ENCODE data around the gene PCDHB16. TPM values are rescaled to one million over a fixed set of nuclear protein-coding genes. Genes with fewer than 3 reads are reported as not detected.

The PCDHB16 gene
- total and polyA plus RNA-seq, 4 donors, result 0.09 to 0.31 (median 0.15) TPM

DNA sequence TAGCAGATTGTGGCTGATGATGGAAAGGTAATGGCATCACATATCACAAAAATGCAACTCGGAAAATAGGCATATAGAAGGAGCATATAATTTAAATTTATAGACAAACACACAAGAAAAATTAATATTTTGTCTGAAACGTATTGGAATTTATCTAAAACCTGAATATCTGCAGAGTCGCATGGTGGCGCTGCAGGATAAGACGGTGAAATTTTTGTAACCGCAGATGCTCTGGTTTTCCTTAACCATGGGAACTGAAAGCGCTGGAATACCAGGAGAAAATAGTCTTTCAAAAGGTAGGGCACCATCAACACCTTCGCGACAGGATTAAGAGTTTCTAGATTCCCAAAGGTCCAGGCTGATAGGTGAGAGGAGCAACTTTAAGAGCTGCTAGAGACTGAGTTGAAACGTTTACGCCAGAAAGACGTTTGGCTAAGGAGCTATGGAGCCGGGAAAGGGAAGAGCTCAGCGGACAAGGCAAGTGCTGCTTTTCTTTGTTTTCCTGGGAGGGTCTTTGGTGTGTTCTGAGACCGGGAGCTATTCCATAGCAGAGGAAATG lies 52.0 kb downstream of the PCDHB16 start:
- WGBS, result 8% methylated on average over 15 of the region's 15 CpGs
- Histone ChIP-seq H3K4me3 (ENCODE audit: low read depth in 1 of 3, low read length in 3 of 3) (peak overlapping the region; percentile 2 to 67 (median 28)), H3K27ac (ENCODE audit: low read depth in 1 of 2, low read length in 2 of 2) (no peak overlapping the region), H3K9ac (ENCODE audit: low read depth in 1 of 2, low read length in 2 of 2) (no peak overlapping the region), H3K9me3 (ENCODE audit: control insufficient read depth in 4 of 4, low read length in 3 of 4) (peaks cover 30 to 74% (median 47%) of the 10 kb centered on the region in 4 donors), H3K27me3 (ENCODE audit: control insufficient read depth in 4 of 4, insufficient read depth in 4 of 4, low read length in 3 of 4) (peaks cover 0 to 3% (median 1%) of the 10 kb centered on the region in 4 donors), H3K36me3 (ENCODE audit: control insufficient read depth in 4 of 4, insufficient read depth in 3 of 4, low read depth in 1 of 4, low read length in 3 of 4) (no peaks in the 10 kb centered on the region), H3K4me1 (ENCODE audit: control insufficient read depth in 4 of 4, insufficient read depth in 4 of 4, low read length in 3 of 4) (no peaks in the 10 kb centered on the region)
- no peak for DNase-seq (ENCODE audit: low spot score)
- TF ChIP-seq FOXA2 (IDR thresholded peaks at IDR 0.05), result no peak
- TF ChIP-seq NR2F2 (IDR thresholded peaks at IDR 0.05), result no peak
- no peak for TF ChIP-seq HNF4G (IDR thresholded peaks at IDR 0.05)
- TF ChIP-seq, protein P1, sequence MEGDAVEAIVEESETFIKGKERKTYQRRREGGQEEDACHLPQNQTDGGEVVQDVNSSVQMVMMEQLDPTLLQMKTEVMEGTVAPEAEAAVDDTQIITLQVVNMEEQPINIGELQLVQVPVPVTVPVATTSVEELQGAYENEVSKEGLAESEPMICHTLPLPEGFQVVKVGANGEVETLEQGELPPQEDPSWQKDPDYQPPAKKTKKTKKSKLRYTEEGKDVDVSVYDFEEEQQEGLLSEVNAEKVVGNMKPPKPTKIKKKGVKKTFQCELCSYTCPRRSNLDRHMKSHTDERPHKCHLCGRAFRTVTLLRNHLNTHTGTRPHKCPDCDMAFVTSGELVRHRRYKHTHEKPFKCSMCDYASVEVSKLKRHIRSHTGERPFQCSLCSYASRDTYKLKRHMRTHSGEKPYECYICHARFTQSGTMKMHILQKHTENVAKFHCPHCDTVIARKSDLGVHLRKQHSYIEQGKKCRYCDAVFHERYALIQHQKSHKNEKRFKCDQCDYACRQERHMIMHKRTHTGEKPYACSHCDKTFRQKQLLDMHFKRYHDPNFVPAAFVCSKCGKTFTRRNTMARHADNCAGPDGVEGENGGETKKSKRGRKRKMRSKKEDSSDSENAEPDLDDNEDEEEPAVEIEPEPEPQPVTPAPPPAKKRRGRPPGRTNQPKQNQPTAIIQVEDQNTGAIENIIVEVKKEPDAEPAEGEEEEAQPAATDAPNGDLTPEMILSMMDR (IDR thresholded peaks at IDR 0.05; ENCODE audit: low read depth, low read length, missing input control), result no peak
- no peak for TF ChIP-seq FOXA1 (IDR thresholded peaks at IDR 0.05)
- TF ChIP-seq HNF4A (conservative IDR thresholded peaks at IDR 0.05), result no peak
- TF ChIP-seq, protein P2, sequence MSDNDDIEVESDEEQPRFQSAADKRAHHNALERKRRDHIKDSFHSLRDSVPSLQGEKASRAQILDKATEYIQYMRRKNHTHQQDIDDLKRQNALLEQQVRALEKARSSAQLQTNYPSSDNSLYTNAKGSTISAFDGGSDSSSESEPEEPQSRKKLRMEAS (IDR thresholded peaks at IDR 0.05), result no peak
- no peak for TF ChIP-seq JUND (IDR thresholded peaks at IDR 0.05)
- TF ChIP-seq GABPA (IDR thresholded peaks at IDR 0.05 in 1 of 2, conservative IDR thresholded peaks at IDR 0.05 in 1 of 2), result no peak
- TF ChIP-seq, protein P3, sequence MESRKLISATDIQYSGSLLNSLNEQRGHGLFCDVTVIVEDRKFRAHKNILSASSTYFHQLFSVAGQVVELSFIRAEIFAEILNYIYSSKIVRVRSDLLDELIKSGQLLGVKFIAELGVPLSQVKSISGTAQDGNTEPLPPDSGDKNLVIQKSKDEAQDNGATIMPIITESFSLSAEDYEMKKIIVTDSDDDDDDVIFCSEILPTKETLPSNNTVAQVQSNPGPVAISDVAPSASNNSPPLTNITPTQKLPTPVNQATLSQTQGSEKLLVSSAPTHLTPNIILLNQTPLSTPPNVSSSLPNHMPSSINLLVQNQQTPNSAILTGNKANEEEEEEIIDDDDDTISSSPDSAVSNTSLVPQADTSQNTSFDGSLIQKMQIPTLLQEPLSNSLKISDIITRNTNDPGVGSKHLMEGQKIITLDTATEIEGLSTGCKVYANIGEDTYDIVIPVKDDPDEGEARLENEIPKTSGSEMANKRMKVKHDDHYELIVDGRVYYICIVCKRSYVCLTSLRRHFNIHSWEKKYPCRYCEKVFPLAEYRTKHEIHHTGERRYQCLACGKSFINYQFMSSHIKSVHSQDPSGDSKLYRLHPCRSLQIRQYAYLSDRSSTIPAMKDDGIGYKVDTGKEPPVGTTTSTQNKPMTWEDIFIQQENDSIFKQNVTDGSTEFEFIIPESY (IDR thresholded peaks at IDR 0.05), result no peak
- TF ChIP-seq RXRA (IDR thresholded peaks at IDR 0.05), result no peak
- TF ChIP-seq, protein P4, sequence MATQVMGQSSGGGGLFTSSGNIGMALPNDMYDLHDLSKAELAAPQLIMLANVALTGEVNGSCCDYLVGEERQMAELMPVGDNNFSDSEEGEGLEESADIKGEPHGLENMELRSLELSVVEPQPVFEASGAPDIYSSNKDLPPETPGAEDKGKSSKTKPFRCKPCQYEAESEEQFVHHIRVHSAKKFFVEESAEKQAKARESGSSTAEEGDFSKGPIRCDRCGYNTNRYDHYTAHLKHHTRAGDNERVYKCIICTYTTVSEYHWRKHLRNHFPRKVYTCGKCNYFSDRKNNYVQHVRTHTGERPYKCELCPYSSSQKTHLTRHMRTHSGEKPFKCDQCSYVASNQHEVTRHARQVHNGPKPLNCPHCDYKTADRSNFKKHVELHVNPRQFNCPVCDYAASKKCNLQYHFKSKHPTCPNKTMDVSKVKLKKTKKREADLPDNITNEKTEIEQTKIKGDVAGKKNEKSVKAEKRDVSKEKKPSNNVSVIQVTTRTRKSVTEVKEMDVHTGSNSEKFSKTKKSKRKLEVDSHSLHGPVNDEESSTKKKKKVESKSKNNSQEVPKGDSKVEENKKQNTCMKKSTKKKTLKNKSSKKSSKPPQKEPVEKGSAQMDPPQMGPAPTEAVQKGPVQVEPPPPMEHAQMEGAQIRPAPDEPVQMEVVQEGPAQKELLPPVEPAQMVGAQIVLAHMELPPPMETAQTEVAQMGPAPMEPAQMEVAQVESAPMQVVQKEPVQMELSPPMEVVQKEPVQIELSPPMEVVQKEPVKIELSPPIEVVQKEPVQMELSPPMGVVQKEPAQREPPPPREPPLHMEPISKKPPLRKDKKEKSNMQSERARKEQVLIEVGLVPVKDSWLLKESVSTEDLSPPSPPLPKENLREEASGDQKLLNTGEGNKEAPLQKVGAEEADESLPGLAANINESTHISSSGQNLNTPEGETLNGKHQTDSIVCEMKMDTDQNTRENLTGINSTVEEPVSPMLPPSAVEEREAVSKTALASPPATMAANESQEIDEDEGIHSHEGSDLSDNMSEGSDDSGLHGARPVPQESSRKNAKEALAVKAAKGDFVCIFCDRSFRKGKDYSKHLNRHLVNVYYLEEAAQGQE (IDR thresholded peaks at IDR 0.05), result no peak
- TF ChIP-seq SP1 (IDR thresholded peaks at IDR 0.05), result no peak
- no peak for TF ChIP-seq TAF1 (conservative IDR thresholded peaks at IDR 0.05)
- no peak for TF ChIP-seq RAD21 (IDR thresholded peaks at IDR 0.05)
- TF ChIP-seq YY1 (IDR thresholded peaks at IDR 0.05), result no peak

Other genes starting within 250 kb of the PCDHB16 start
Only the 30 nearest of the 37 such genes appear.
- not detected for gene PCDHB1, start 131.0 kb upstream of the PCDHB16 start, total RNA-seq
- not detected for gene PCDHB1, start 131.0 kb upstream of the PCDHB16 start, polyA plus RNA-seq
- gene PCDHB2, start 87.8 kb upstream of the PCDHB16 start, total RNA-seq, result under 1 TPM; 0.08 to 0.09 TPM
- under 1 TPM in 1 of 2 donors, not detected in 1; 0.05 TPM for gene PCDHB2, start 87.8 kb upstream of the PCDHB16 start, polyA plus RNA-seq
- under 1 TPM; 0.08 to 0.09 TPM for gene PCDHB3, start 81.9 kb upstream of the PCDHB16 start, total RNA-seq
- gene PCDHB3, start 81.9 kb upstream of the PCDHB16 start, polyA plus RNA-seq, result under 1 TPM in 1 of 2 donors, not detected in 1; 0.09 TPM
- gene PCDHB4, start 60.6 kb upstream of the PCDHB16 start, total RNA-seq, result under 1 TPM; 0.14 to 0.17 TPM
- gene PCDHB4, start 60.6 kb upstream of the PCDHB16 start, polyA plus RNA-seq, result under 1 TPM; 0.17 to 0.36 TPM
- under 1 TPM; 0.42 TPM for gene PCDHB5, start 47.2 kb upstream of the PCDHB16 start, total RNA-seq
- under 1 TPM; 0.17 to 0.33 TPM for gene PCDHB5, start 47.2 kb upstream of the PCDHB16 start, polyA plus RNA-seq
- gene PCDHB6, start 32.3 kb upstream of the PCDHB16 start, total RNA-seq, result under 1 TPM in 1 of 2 donors, not detected in 1; 0.05 TPM
- gene PCDHB6, start 32.3 kb upstream of the PCDHB16 start, polyA plus RNA-seq, result under 1 TPM; 0.04 to 0.06 TPM
- gene PCDHB7, start 9.7 kb upstream of the PCDHB16 start, total RNA-seq, result under 1 TPM; 0.08 to 0.09 TPM
- gene PCDHB7, start 9.7 kb upstream of the PCDHB16 start, polyA plus RNA-seq, result under 1 TPM in 1 of 2 donors, not detected in 1; 0.21 TPM
- under 1 TPM; 0.08 to 0.14 TPM for gene PCDHB8, start 4.6 kb upstream of the PCDHB16 start, total RNA-seq
- under 1 TPM in 1 of 2 donors, not detected in 1; 0.03 TPM for gene PCDHB8, start 4.6 kb upstream of the PCDHB16 start, polyA plus RNA-seq
- under 1 TPM; 0.09 to 0.25 TPM for gene PCDHB9, start 4.8 kb downstream of the PCDHB16 start, total RNA-seq
- gene PCDHB9, start 4.8 kb downstream of the PCDHB16 start, polyA plus RNA-seq, result under 1 TPM; 0.03 to 0.07 TPM
- under 1 TPM; 0.14 to 0.17 TPM for gene PCDHB10, start 10.0 kb downstream of the PCDHB16 start, total RNA-seq
- gene PCDHB10, start 10.0 kb downstream of the PCDHB16 start, polyA plus RNA-seq, result under 1 TPM; 0.07 TPM
- under 1 TPM; 0.23 to 0.33 TPM for gene PCDHB11, start 17.2 kb downstream of the PCDHB16 start, total RNA-seq
- under 1 TPM; 0.08 to 0.09 TPM for gene PCDHB11, start 17.2 kb downstream of the PCDHB16 start, polyA plus RNA-seq
- gene PCDHB12, start 26.3 kb downstream of the PCDHB16 start, total RNA-seq, result under 1 TPM; 0.28 to 0.33 TPM
- under 1 TPM; 0.06 to 0.12 TPM for gene PCDHB12, start 26.3 kb downstream of the PCDHB16 start, polyA plus RNA-seq
- under 1 TPM; 0.19 to 0.42 TPM for gene PCDHB13, start 31.5 kb downstream of the PCDHB16 start, total RNA-seq
- under 1 TPM; 0.11 to 0.17 TPM for gene PCDHB13, start 31.5 kb downstream of the PCDHB16 start, polyA plus RNA-seq
- gene PCDHB14, start 41.0 kb downstream of the PCDHB16 start, total RNA-seq, result under 1 TPM; 0.42 to 0.47 TPM
- under 1 TPM; 0.10 to 0.23 TPM for gene PCDHB14, start 41.0 kb downstream of the PCDHB16 start, polyA plus RNA-seq
- gene PCDHB15, start 63.0 kb downstream of the PCDHB16 start, total RNA-seq, result under 1 TPM; 0.28 to 0.59 TPM
- gene PCDHB15, start 63.0 kb downstream of the PCDHB16 start, polyA plus RNA-seq, result under 1 TPM; 0.21 to 0.52 TPM
- gene SLC25A2, start 121.7 kb downstream of the PCDHB16 start, total RNA-seq, result under 1 TPM; 0.19 to 0.42 TPM
- gene SLC25A2, start 121.7 kb downstream of the PCDHB16 start, polyA plus RNA-seq, result not detected
- gene TAF7, start 138.4 kb downstream of the PCDHB16 start, total RNA-seq, result 10 to 100 TPM; 25.7 to 36.3 TPM
- 10 to 100 TPM; 23.5 to 30.8 TPM for gene TAF7, start 138.4 kb downstream of the PCDHB16 start, polyA plus RNA-seq
- under 1 TPM; 0.05 to 0.08 TPM for gene PCDHGA1, start 148.1 kb downstream of the PCDHB16 start, total RNA-seq
- gene PCDHGA1, start 148.1 kb downstream of the PCDHB16 start, polyA plus RNA-seq, result under 1 TPM in 1 of 2 donors, not detected in 1; 0.05 TPM
- under 1 TPM; 0.23 to 0.42 TPM for gene PCDHGA2, start 156.4 kb downstream of the PCDHB16 start, total RNA-seq
- gene PCDHGA2, start 156.4 kb downstream of the PCDHB16 start, polyA plus RNA-seq, result under 1 TPM; 0.26 to 0.46 TPM
- gene PCDHGA3, start 161.4 kb downstream of the PCDHB16 start, total RNA-seq, result under 1 TPM; 0.09 to 0.59 TPM
- under 1 TPM; 0.25 to 0.32 TPM for gene PCDHGA3, start 161.4 kb downstream of the PCDHB16 start, polyA plus RNA-seq
- under 1 TPM; 0.14 to 0.75 TPM for gene PCDHGB1, start 167.7 kb downstream of the PCDHB16 start, total RNA-seq
- gene PCDHGB1, start 167.7 kb downstream of the PCDHB16 start, polyA plus RNA-seq, result under 1 TPM; 0.10 to 0.11 TPM
- gene PCDHGA4, start 172.6 kb downstream of the PCDHB16 start, total RNA-seq, result under 1 TPM; 0.23 to 0.92 TPM
- under 1 TPM; 0.15 to 0.21 TPM for gene PCDHGA4, start 172.6 kb downstream of the PCDHB16 start, polyA plus RNA-seq
- 1 to 10 TPM in 1 of 2 donors, under 1 TPM in 1; 0.47 to 1.0 TPM for gene PCDHGB2, start 177.6 kb downstream of the PCDHB16 start, total RNA-seq
- gene PCDHGB2, start 177.6 kb downstream of the PCDHB16 start, polyA plus RNA-seq, result under 1 TPM in 1 of 2 donors, not detected in 1; 0.28 TPM
- under 1 TPM; 0.09 to 0.50 TPM for gene PCDHGA5, start 181.8 kb downstream of the PCDHB16 start, total RNA-seq
- gene PCDHGA5, start 181.8 kb downstream of the PCDHB16 start, polyA plus RNA-seq, result under 1 TPM; 0.04 to 0.08 TPM
- gene PCDHGB3, start 187.9 kb downstream of the PCDHB16 start, total RNA-seq, result 1 to 10 TPM in 1 of 2 donors, under 1 TPM in 1; 0.37 to 1.2 TPM
- under 1 TPM in 1 of 2 donors, not detected in 1; 0.07 TPM for gene PCDHGB3, start 187.9 kb downstream of the PCDHB16 start, polyA plus RNA-seq
- gene PCDHGA6, start 191.5 kb downstream of the PCDHB16 start, total RNA-seq, result under 1 TPM; 0.37 to 0.67 TPM
- under 1 TPM; 0.08 to 0.18 TPM for gene PCDHGA6, start 191.5 kb downstream of the PCDHB16 start, polyA plus RNA-seq
- under 1 TPM; 0.19 to 0.67 TPM for gene PCDHGA7, start 200.4 kb downstream of the PCDHB16 start, total RNA-seq
- gene PCDHGA7, start 200.4 kb downstream of the PCDHB16 start, polyA plus RNA-seq, result under 1 TPM; 0.21 TPM
- gene PCDHGB4, start 205.3 kb downstream of the PCDHB16 start, total RNA-seq, result 1 to 10 TPM; 1.7 to 2.8 TPM
- gene PCDHGB4, start 205.3 kb downstream of the PCDHB16 start, polyA plus RNA-seq, result 1 to 10 TPM in 1 of 2 donors, under 1 TPM in 1; 0.76 to 1.4 TPM
- gene PCDHGA8, start 210.2 kb downstream of the PCDHB16 start, total RNA-seq, result under 1 TPM; 0.14 to 0.75 TPM
- gene PCDHGA8, start 210.2 kb downstream of the PCDHB16 start, polyA plus RNA-seq, result under 1 TPM; 0.02 to 0.13 TPM
- gene PCDHGB5, start 215.6 kb downstream of the PCDHB16 start, total RNA-seq, result 1 to 10 TPM; 2.5 to 3.8 TPM
- 1 to 10 TPM in 1 of 2 donors, under 1 TPM in 1; 0.76 to 2.0 TPM for gene PCDHGB5, start 215.6 kb downstream of the PCDHB16 start, polyA plus RNA-seq